ENCODE data around the gene SPTLC2.

SPTLC2 gene

GRCh38 chr14:77495334-77495733 is 121.1 kb downstream of the SPTLC2 start:
- Mint-ChIP-seq H3K27ac (no peak overlapping the region), H3K4me3 (no peak overlapping the region)

GRCh38 chr14:77491056-77491455 is 125.4 kb downstream of the SPTLC2 start:
- no peaks in the 10 kb centered on the region for H3K9me3 Mint-ChIP-seq
- H3K4me3 Mint-ChIP-seq, result no peak overlapping the region
- H3K27me3 Mint-ChIP-seq, result peaks cover 10% of the 10 kb centered on the region
- no peak overlapping the region for H3K27ac Mint-ChIP-seq
- no peak for DNase-seq
- no peak for ATAC-seq
- H3K4me1 Mint-ChIP-seq, result no peaks in the 10 kb centered on the region

More at GRCh38 chr14:77495334-77495733, 121.1 kb downstream of the SPTLC2 start:
- no peaks in the 10 kb centered on the region for H3K9me3 Mint-ChIP-seq
- ATAC-seq (no peak), DNase-seq (no peak)
- H3K27me3 Mint-ChIP-seq, result peaks cover 46% of the 10 kb centered on the region
- peaks cover 14% of the 10 kb centered on the region for H3K4me1 Mint-ChIP-seq

GRCh38 chr14:77490347-77490986 is 126.0 kb downstream of the SPTLC2 start:
- H3K4me3 Mint-ChIP-seq, result no peak overlapping the region

GRCh38 chr14:77489041-77489440 is 127.4 kb downstream of the SPTLC2 start:
- Mint-ChIP-seq H3K4me1 (no peaks in the 10 kb centered on the region), H3K9me3 (no peaks in the 10 kb centered on the region), H3K4me3 (no peak overlapping the region), H3K27me3 (no peaks in the 10 kb centered on the region), H3K27ac (peak overlapping the region in 1 of 2 donors; percentile 2)
- no peak for DNase-seq
- ATAC-seq, result no peak

More at GRCh38 chr14:77490347-77490986, 126.0 kb downstream of the SPTLC2 start:
- Mint-ChIP-seq H3K27me3 (peaks cover 4% of the 10 kb centered on the region), H3K9me3 (no peaks in the 10 kb centered on the region), H3K27ac (no peak overlapping the region), H3K4me1 (no peaks in the 10 kb centered on the region)
- ATAC-seq (no peak), DNase-seq (no peak)

DNA sequence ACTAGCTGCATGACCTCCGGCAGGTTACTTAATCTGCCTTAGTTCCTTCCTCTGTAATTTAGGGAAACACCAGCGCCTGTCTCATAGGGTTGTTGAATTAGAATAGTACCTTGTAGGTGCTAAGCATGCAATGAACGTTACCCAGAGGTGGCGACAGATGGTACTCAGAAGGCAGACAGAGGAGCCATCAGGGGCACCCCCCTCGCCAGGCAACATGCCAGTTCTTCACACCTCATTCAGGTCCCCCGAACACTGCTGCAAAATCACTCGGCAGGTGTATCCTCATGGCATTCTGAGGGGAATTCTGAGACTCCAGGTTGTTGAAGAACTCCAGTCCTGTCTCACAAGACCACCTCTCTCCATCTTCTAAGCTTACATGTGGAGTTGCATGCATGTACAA is 127.9 kb downstream of the SPTLC2 start:
- Mint-ChIP-seq H3K27ac (no peak overlapping the region), H3K4me3 (no peak overlapping the region), H3K9me3 (no peaks in the 10 kb centered on the region), H3K27me3 (no peaks in the 10 kb centered on the region), H3K4me1 (no peaks in the 10 kb centered on the region)
- ATAC-seq, result no peak
- DNase-seq, result no peak

- Mint-ChIP-seq H3K27ac (peak overlapping the region in 1 of 2 donors; percentile 88), H3K4me1 (no peaks in the 10 kb centered on the region), H3K4me3 (no peak overlapping the region), H3K9me3 (no peaks in the 10 kb centered on the region), H3K27me3 (no peaks in the 10 kb centered on the region)
- no peak for DNase-seq
- ATAC-seq, result no peak
Measured at GRCh38 chr14:77485901-77486678, 130.3 kb downstream of the SPTLC2 start.

DNA sequence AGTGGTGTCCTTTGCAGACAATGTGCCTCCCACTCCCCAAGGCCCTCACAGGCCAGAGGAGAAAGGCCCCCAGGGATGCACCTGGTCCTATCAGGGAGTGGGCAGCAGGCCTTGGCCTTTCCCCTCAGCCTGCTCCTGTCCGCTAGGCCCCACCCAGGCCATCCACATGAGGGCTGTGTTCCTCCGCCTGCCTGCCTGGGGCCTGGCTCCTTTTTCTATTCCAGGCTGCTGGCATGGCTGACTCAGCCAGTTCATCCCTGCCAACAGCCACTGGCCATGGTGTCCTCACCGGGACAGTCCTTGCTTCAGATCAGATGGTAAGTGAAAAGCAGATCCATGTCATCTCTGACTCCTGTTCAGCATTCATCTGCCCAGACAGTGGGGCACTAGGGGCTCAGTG is 131.2 kb downstream of the SPTLC2 start:
- no peaks in the 10 kb centered on the region for H3K27me3 Mint-ChIP-seq
- no peak overlapping the region for H3K4me3 Mint-ChIP-seq
- peak overlapping the region in 1 of 2 donors; percentile 88 for H3K27ac Mint-ChIP-seq
- peak; percentile 10 for ATAC-seq
- H3K4me1 Mint-ChIP-seq, result no peaks in the 10 kb centered on the region
- DNase-seq, result no peak
- no peaks in the 10 kb centered on the region for H3K9me3 Mint-ChIP-seq

- Mint-ChIP-seq H3K4me1 (no peaks in the 10 kb centered on the region), H3K27ac (no peak overlapping the region), H3K9me3 (no peaks in the 10 kb centered on the region), H3K4me3 (no peak overlapping the region), H3K27me3 (no peaks in the 10 kb centered on the region)
- no peak for DNase-seq
- no peak for ATAC-seq
Measured at GRCh38 chr14:77482422-77482821, 134.0 kb downstream of the SPTLC2 start.

- DNase-seq (no peak), ATAC-seq (no peak)
- Mint-ChIP-seq H3K4me1 (no peaks in the 10 kb centered on the region), H3K9me3 (no peaks in the 10 kb centered on the region), H3K27ac (no peak overlapping the region), H3K4me3 (no peak overlapping the region), H3K27me3 (no peaks in the 10 kb centered on the region)
Measured at GRCh38 chr14:77478796-77479195, 137.6 kb downstream of the SPTLC2 start.

DNA sequence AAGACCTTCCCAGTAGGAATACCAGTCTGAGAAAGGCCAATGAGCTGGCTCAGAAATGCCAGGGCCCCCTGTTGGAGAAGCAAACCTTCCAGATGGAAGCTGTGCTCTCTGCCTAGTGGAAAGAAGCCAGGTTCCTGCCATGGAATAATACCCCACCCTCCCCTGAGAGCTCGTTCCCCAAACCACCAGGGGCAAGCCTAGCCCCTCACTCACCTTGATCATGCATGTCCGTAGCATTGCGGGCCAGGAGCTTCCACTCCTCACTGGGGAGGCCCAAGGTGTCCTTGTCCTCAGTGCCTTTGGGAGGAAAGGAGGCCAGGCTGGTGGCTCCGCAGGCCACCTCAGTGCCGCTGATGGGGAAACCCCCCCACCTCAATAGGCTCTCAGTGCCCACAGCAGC is 138.4 kb downstream of the SPTLC2 start:
- H3K9me3 Mint-ChIP-seq, result no peaks in the 10 kb centered on the region
- H3K27me3 Mint-ChIP-seq, result no peaks in the 10 kb centered on the region
- H3K4me1 Mint-ChIP-seq, result no peaks in the 10 kb centered on the region

GRCh38 chr14:77475432-77476115 is 140.9 kb downstream of the SPTLC2 start:
- ATAC-seq (peak; percentile 37), DNase-seq (no peak)
- no peak overlapping the region for H3K4me3 Mint-ChIP-seq
- H3K27me3 Mint-ChIP-seq, result no peaks in the 10 kb centered on the region
- peak overlapping the region in 1 of 2 donors; percentile 89 for H3K27ac Mint-ChIP-seq
- no peaks in the 10 kb centered on the region for H3K4me1 Mint-ChIP-seq
- no peaks in the 10 kb centered on the region for H3K9me3 Mint-ChIP-seq

More for the DNA sequence above, 138.4 kb downstream of the SPTLC2 start:
- ATAC-seq, result no peak
- no peak for DNase-seq
- Mint-ChIP-seq H3K27ac (no peak overlapping the region), H3K4me3 (no peak overlapping the region)

DNA sequence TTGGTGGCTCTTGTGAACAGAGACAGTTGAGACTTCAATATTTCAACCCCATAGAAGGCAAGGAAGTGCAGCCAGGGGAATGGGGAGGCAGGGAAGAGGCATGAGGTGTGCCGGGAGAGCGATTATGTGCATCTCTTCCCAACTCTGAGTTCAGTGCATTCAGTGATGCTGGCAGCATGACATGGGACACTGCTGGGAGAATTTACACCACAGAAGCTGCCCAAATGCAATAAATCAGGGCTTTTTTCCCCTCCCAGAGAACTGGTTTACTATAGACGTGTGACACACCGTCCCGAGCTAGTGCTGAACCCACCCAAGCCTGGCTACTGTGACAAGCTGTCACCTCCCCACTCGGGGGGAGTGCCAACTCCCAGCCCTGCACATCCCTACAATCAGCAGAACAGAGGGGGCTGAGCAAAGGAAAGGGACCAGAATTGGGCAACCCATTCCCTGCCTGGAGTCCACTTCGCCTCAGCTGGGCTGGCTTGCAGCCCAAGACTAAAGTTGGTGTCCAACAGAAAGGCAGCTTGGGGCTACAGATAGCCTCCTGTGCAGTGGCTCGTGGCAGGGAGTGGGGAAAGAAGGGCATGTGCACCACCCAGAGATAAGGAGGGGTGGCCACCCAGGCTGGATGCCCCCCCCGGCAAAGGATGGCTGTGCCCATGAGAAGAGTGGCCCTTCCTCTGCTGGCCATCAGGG is 141.8 kb downstream of the SPTLC2 start:
- H3K4me3 Mint-ChIP-seq, result no peak overlapping the region
- H3K27ac Mint-ChIP-seq, result no peak overlapping the region
- DNase-seq (no peak), ATAC-seq (no peak)
- no peaks in the 10 kb centered on the region for H3K27me3 Mint-ChIP-seq
- no peaks in the 10 kb centered on the region for H3K4me1 Mint-ChIP-seq
- no peaks in the 10 kb centered on the region for H3K9me3 Mint-ChIP-seq

DNA sequence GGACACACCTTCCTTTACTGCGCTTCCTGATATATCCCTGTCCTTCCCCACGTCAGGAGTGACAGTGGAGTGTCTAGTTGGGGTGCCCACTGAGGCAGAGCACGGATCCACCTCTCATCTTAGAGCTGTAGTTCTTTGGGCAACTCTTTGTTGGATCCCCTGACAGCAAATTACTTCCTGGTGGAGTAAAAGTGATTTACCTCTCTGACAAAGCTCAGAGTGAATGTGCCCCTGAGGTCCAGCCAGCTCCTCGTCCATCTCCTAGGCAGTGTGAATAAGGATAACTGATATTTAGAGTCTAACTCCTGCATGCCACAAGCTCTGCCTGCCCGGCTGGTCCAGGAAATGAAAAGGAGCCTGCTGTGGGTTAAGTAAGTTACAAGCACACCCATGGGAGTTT is 142.5 kb downstream of the SPTLC2 start:
- Mint-ChIP-seq H3K4me1 (no peaks in the 10 kb centered on the region), H3K4me3 (no peak overlapping the region), H3K27me3 (no peaks in the 10 kb centered on the region), H3K27ac (no peak overlapping the region), H3K9me3 (no peaks in the 10 kb centered on the region)
- ATAC-seq, result no peak
- DNase-seq, result no peak

- no peaks in the 10 kb centered on the region for H3K9me3 Mint-ChIP-seq
- no peak for ATAC-seq
Measured at GRCh38 chr14:77470224-77470870, 146.1 kb downstream of the SPTLC2 start.

DNA sequence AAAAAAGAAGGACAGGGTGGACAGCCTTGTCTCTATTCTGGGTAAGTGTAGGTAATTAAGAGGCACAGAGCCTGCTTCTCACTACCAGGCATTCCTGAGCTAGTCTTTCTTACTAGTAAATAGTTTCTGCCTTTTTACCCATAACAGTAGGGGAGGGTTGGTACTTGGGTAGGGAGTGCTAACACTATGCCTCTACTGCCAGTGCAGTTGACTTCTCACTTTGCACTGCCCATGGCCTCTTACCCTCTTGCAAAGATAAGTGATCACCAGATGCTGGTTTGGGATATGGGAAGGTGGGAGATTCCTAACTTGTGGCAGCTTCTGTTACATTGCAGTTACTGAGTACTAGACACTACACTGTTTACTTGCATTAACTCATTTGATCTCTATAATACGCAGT is 146.9 kb downstream of the SPTLC2 start:
- ATAC-seq (no peak), DNase-seq (no peak)
- no peak overlapping the region for H3K4me3 Mint-ChIP-seq
- no peaks in the 10 kb centered on the region for H3K9me3 Mint-ChIP-seq
- no peaks in the 10 kb centered on the region for H3K4me1 Mint-ChIP-seq
- no peaks in the 10 kb centered on the region for H3K27me3 Mint-ChIP-seq
- no peak overlapping the region for H3K27ac Mint-ChIP-seq

More at GRCh38 chr14:77470224-77470870, 146.1 kb downstream of the SPTLC2 start:
- H3K4me3 Mint-ChIP-seq, result no peak overlapping the region
- H3K27ac Mint-ChIP-seq, result peak overlapping the region in 1 of 2 donors; percentile 82
- H3K27me3 Mint-ChIP-seq, result no peaks in the 10 kb centered on the region
- DNase-seq, result no peak
- H3K4me1 Mint-ChIP-seq, result no peaks in the 10 kb centered on the region

All from stimulated activated naive CD8-positive, alpha-beta T cell treated with anti-CD3 and anti-CD28 coated beads, Interleukin-15, amount 100 ng/mL, for 72 hours (primary cell).